Measurements from ENCODE around the gene ZNF518B. TPM values are rescaled to one million over a fixed set of nuclear protein-coding genes. Genes with fewer than 3 reads are reported as not detected.

ZNF518B gene
- total RNA-seq, 1 experiment from 2014 or later = 18.4 TPM

DNA sequence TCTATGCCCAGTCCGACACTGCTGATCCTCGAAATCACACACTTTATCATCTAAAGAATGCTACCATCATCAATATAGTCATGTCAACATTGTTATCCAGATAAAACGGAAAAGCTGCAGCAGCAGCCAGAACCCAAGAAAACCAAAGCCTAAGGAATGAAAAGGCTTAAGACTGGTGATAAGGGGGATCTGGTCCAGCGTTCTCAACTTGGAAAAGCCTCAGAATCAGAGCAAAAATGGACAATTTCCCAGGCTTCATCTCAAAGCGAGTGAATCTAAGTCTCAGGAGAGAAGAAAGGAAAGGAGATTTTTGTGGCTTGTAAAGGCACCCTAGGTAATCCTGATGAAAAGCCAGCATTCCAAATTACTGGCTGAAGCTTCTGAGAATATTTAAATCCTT is 8.2 kb downstream of the ZNF518B start (continued):
- TF ChIP-seq TP53 (CRISPR knock-in tag; IDR thresholded peaks at IDR 0.05) = no peak
- TF ChIP-seq, protein P1, sequence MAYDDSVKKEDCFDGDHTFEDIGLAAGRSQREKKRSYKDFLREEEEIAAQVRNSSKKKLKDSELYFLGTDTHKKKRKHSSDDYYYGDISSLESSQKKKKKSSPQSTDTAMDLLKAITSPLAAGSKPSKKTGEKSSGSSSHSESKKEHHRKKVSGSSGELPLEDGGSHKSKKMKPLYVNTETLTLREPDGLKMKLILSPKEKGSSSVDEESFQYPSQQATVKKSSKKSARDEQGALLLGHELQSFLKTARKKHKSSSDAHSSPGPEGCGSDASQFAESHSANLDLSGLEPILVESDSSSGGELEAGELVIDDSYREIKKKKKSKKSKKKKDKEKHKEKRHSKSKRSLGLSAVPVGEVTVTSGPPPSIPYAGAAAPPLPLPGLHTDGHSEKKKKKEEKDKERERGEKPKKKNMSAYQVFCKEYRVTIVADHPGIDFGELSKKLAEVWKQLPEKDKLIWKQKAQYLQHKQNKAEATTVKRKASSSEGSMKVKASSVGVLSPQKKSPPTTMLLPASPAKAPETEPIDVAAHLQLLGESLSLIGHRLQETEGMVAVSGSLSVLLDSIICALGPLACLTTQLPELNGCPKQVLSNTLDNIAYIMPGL (CRISPR knock-in tag; IDR thresholded peaks at IDR 0.05) = no peak
- TF ChIP-seq, protein P2, sequence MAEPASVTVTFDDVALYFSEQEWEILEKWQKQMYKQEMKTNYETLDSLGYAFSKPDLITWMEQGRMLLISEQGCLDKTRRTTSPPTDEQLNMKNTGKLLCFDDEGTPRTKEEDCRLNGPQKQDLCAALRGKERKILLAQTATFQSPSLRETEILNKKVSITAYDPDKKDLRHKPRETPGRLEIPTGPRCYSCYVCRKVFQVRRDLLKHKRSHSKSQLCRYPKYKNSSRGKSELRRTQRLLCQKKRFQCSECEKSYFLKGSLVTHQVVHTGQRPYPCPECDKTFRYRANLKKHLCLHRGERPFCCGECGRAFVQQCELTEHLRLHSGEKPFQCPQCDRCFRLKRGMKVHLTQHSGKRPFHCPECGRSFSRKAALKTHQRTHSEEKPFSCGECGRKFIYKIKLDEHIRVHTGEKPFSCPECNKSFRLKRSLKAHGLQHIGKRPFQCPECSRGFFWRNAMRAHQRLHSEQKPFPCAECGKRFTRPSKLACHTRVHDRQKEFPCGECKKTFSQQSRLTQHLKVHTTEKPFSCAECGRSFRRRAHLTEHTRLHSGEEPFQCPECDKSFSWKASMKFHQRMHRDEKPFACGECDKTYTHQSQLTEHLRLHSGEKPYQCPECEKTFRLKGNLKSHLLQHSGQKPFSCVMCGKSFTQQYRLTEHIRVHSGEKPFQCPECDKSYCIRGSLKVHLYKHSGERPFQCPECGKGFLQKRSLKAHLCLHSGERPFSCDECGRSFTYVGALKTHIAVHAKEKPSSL (CRISPR knock-in tag; conservative IDR thresholded peaks at IDR 0.05) = no peak
- TF ChIP-seq, protein P3, sequence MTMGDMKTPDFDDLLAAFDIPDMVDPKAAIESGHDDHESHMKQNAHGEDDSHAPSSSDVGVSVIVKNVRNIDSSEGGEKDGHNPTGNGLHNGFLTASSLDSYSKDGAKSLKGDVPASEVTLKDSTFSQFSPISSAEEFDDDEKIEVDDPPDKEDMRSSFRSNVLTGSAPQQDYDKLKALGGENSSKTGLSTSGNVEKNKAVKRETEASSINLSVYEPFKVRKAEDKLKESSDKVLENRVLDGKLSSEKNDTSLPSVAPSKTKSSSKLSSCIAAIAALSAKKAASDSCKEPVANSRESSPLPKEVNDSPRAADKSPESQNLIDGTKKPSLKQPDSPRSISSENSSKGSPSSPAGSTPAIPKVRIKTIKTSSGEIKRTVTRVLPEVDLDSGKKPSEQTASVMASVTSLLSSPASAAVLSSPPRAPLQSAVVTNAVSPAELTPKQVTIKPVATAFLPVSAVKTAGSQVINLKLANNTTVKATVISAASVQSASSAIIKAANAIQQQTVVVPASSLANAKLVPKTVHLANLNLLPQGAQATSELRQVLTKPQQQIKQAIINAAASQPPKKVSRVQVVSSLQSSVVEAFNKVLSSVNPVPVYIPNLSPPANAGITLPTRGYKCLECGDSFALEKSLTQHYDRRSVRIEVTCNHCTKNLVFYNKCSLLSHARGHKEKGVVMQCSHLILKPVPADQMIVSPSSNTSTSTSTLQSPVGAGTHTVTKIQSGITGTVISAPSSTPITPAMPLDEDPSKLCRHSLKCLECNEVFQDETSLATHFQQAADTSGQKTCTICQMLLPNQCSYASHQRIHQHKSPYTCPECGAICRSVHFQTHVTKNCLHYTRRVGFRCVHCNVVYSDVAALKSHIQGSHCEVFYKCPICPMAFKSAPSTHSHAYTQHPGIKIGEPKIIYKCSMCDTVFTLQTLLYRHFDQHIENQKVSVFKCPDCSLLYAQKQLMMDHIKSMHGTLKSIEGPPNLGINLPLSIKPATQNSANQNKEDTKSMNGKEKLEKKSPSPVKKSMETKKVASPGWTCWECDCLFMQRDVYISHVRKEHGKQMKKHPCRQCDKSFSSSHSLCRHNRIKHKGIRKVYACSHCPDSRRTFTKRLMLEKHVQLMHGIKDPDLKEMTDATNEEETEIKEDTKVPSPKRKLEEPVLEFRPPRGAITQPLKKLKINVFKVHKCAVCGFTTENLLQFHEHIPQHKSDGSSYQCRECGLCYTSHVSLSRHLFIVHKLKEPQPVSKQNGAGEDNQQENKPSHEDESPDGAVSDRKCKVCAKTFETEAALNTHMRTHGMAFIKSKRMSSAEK (CRISPR knock-in tag; IDR thresholded peaks at IDR 0.05; ENCODE audit: borderline replicate concordance) = no peak
- TF ChIP-seq, protein P4, sequence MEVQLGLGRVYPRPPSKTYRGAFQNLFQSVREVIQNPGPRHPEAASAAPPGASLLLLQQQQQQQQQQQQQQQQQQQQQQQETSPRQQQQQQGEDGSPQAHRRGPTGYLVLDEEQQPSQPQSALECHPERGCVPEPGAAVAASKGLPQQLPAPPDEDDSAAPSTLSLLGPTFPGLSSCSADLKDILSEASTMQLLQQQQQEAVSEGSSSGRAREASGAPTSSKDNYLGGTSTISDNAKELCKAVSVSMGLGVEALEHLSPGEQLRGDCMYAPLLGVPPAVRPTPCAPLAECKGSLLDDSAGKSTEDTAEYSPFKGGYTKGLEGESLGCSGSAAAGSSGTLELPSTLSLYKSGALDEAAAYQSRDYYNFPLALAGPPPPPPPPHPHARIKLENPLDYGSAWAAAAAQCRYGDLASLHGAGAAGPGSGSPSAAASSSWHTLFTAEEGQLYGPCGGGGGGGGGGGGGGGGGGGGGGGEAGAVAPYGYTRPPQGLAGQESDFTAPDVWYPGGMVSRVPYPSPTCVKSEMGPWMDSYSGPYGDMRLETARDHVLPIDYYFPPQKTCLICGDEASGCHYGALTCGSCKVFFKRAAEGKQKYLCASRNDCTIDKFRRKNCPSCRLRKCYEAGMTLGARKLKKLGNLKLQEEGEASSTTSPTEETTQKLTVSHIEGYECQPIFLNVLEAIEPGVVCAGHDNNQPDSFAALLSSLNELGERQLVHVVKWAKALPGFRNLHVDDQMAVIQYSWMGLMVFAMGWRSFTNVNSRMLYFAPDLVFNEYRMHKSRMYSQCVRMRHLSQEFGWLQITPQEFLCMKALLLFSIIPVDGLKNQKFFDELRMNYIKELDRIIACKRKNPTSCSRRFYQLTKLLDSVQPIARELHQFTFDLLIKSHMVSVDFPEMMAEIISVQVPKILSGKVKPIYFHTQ (CRISPR knock-in tag; IDR thresholded peaks at IDR 0.05) = no peak

DNA sequence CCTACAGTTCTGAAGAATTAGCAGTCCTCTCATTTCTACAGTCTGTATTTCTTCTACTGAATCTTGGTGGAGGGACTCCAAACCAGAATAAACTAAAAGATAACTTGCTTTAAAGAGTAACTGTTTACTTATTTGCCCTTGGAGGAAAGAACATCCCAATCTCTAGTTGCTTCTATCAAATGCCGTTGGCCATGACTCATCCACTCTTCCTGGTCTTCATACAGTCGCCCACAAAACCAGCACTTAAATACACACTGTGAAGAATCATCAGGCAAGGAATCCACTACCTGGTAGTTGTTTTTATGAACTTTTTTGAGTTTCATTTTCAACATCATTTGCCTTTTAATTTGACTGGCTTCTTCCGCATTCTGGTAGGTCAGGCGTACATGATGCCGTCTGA is 14.2 kb downstream of the ZNF518B start:
- ChIA-PET POLR2A (no interaction called here), CTCF (interaction anchor here (1.6 to 2.9 kb wide), 2 partner anchors 18 to 95 kb away, joined by 4 to 11 read pairs; no protein-coding TSS in a partner anchor)
- Mint-ChIP-seq H3K4me3 (no peak overlapping the region), H3K27ac (no peak overlapping the region), H3K27me3 (ENCODE audit: low read depth) (no peaks in the 10 kb centered on the region; the same call in none of the 2 replicates), H3K4me1 (peaks cover 12% of the 10 kb centered on the region), H3K9me3 (peaks cover 16% of the 10 kb centered on the region), H3K36me3 (peaks cover 45% of the 10 kb centered on the region)
- ATAC-seq = no peak
- DNase-seq (ENCODE audit: low spot score) = no peak
- TF ChIP-seq NR2C2 (CRISPR knock-in tag; IDR thresholded peaks at IDR 0.05) (no peak), ESRRA (CRISPR knock-in tag; IDR thresholded peaks at IDR 0.05; ENCODE audit: borderline replicate concordance) (no peak)
- TF ChIP-seq, protein P3 (CRISPR knock-in tag; IDR thresholded peaks at IDR 0.05; ENCODE audit: borderline replicate concordance) = no peak
- TF ChIP-seq, protein P5, sequence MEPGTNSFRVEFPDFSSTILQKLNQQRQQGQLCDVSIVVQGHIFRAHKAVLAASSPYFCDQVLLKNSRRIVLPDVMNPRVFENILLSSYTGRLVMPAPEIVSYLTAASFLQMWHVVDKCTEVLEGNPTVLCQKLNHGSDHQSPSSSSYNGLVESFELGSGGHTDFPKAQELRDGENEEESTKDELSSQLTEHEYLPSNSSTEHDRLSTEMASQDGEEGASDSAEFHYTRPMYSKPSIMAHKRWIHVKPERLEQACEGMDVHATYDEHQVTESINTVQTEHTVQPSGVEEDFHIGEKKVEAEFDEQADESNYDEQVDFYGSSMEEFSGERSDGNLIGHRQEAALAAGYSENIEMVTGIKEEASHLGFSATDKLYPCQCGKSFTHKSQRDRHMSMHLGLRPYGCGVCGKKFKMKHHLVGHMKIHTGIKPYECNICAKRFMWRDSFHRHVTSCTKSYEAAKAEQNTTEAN (CRISPR knock-in tag; IDR thresholded peaks at IDR 0.05) = no peak
- TF ChIP-seq, protein P6, sequence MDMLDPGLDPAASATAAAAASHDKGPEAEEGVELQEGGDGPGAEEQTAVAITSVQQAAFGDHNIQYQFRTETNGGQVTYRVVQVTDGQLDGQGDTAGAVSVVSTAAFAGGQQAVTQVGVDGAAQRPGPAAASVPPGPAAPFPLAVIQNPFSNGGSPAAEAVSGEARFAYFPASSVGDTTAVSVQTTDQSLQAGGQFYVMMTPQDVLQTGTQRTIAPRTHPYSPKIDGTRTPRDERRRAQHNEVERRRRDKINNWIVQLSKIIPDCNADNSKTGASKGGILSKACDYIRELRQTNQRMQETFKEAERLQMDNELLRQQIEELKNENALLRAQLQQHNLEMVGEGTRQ (CRISPR knock-in tag; IDR thresholded peaks at IDR 0.05) = no peak
- TF ChIP-seq, protein P7, sequence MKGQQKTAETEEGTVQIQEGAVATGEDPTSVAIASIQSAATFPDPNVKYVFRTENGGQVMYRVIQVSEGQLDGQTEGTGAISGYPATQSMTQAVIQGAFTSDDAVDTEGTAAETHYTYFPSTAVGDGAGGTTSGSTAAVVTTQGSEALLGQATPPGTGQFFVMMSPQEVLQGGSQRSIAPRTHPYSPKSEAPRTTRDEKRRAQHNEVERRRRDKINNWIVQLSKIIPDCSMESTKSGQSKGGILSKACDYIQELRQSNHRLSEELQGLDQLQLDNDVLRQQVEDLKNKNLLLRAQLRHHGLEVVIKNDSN (CRISPR knock-in tag; IDR thresholded peaks at IDR 0.05) = no peak
